Thyroid gland (tissue), 4 donors: Measurements from ENCODE around the gene CKAP5. TPM values are rescaled to one million over a fixed set of nuclear protein-coding genes. Genes with fewer than 3 reads are reported as not detected.

Experiments
- DNase-seq, 2 donors: peaks; one replicate each; pipeline ENCODE4 v3.0.0-alpha.2; 2019
- H3K27ac ChIP-seq, 3 donors: fragments of 200-600 bp; sonication (generic); 1 replicate in 2 of 3; 2 replicates in 1 of 3; pipeline ENCODE4 v1.5.1; 2016 to 2019; ENCODE audit warnings: mild to moderate bottlenecking in 1 of 3, moderate library complexity in 1 of 3
- H3K27me3 ChIP-seq: fragments of 200-600 bp; sonication (generic); one replicate; pipeline ENCODE4 v1.5.1; 2019
- H3K36me3 ChIP-seq, 2 donors: fragments of 200-600 bp; sonication (generic); one replicate each; pipeline ENCODE4 v1.5.1; 2016 to 2019
- H3K4me1 ChIP-seq, 2 donors: fragments of 200-600 bp; sonication (generic); one replicate each; pipeline ENCODE4 v1.5.1; 2017 to 2019
- H3K4me3 ChIP-seq, 3 donors: fragments of 200-600 bp; sonication (generic); replicated peaks in 1 of 3; 1 replicate in 2 of 3; 2 replicates in 1 of 3; pipeline ENCODE4 v1.5.1; 2016; ENCODE audit warnings: mild to moderate bottlenecking in 1 of 3
- H3K9me3 ChIP-seq: fragments of 200-600 bp; sonication (generic); one replicate; pipeline ENCODE4 v1.5.1; 2017
- POLR2A ChIP-seq, 2 donors: fragments of 450-650 bp; IDR thresholded peaks; one replicate each; pipeline ENCODE4 v1.6.1; 2017; ENCODE audit warnings: antibody characterized with exemption in 2 of 2, mild to moderate bottlenecking in 2 of 2, moderate library complexity in 1 of 2
- WGBS, 2 donors: methylation state at CpG; one replicate each; pipeline ENCODE4 v1.1.5; 2017; 5-methylcytosine and 5-hydroxymethylcytosine counted together
- intact Hi-C: fragments of 100-400 bp; cut with DNase I; formaldehyde crosslinking; loops from one replicate; pipeline ENCODE4 v1.15.1; 2023
- total RNA-seq, 4 donors: library from RNA; depleted of rRNA; stranded (reverse); fragments of >200 nt; gene quantifications; one replicate each; pipeline ENCODE4 v1.2.3, GENCODE V29; 2016
- TF ChIP-seq, protein P1 (sequence below), 6 experiments: fragments of 200-600 bp in 3 of 6; fragments of 450-650 bp in 3 of 6; sonication (generic) in 3 of 6; IDR thresholded peaks; one replicate each; pipeline ENCODE4 v1.5.1; 2016 to 2019; ENCODE audit warnings: antibody characterized with exemption in 6 of 6, mild to moderate bottlenecking in 2 of 6, inconsistent platforms in 1 of 6, moderate library complexity in 1 of 6

CKAP5 gene
- total RNA-seq, 4 donors from 2014 or later, result 25.3 to 30.1 (median 26.8) TPM

GRCh38 chr11:46856605-46857343, 10.7 kb upstream of the CKAP5 start:
- Histone ChIP-seq H3K36me3 (no peaks in the 10 kb centered on the region), H3K27me3 (no peaks in the 10 kb centered on the region), H3K4me3 (no peak overlapping the region), H3K9me3 (no peaks in the 10 kb centered on the region), H3K27ac (no peak overlapping the region), H3K4me1 (no peaks in the 10 kb centered on the region)
- TF ChIP-seq, protein P1, sequence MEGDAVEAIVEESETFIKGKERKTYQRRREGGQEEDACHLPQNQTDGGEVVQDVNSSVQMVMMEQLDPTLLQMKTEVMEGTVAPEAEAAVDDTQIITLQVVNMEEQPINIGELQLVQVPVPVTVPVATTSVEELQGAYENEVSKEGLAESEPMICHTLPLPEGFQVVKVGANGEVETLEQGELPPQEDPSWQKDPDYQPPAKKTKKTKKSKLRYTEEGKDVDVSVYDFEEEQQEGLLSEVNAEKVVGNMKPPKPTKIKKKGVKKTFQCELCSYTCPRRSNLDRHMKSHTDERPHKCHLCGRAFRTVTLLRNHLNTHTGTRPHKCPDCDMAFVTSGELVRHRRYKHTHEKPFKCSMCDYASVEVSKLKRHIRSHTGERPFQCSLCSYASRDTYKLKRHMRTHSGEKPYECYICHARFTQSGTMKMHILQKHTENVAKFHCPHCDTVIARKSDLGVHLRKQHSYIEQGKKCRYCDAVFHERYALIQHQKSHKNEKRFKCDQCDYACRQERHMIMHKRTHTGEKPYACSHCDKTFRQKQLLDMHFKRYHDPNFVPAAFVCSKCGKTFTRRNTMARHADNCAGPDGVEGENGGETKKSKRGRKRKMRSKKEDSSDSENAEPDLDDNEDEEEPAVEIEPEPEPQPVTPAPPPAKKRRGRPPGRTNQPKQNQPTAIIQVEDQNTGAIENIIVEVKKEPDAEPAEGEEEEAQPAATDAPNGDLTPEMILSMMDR (IDR thresholded peaks at IDR 0.05), result no peak
- TF ChIP-seq POLR2A (IDR thresholded peaks at IDR 0.05), result no peak
- intact Hi-C loops, result no loop called here
- DNase-seq, result no peak
- WGBS, 2 donors, result 70 to 71% methylated on average over 5 of the region's 5 CpGs

DNA sequence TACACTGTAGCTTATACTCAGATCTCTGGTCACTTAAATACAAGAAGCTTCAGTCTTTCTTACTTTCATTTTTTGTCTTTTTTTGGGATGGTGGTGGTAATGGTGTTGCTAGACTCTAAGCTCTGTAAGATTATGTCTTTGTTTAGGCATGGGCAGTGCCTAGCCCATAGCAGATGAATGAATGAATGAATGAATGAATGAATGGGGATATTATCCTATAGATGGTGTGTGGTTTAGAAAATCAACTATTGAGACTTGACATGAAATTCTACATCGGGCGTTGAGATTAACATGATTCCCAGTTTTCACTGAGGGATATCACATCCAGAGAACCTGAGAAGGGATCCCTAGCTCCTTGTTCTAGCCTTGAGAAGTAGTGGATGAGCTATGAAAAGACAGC, 9.8 kb upstream of the CKAP5 start:
- no peak overlapping the region for H3K4me3 ChIP-seq
- no peak overlapping the region for H3K27ac ChIP-seq
- no peaks in the 10 kb centered on the region for H3K36me3 ChIP-seq
- DNase-seq, result no peak
- no peaks in the 10 kb centered on the region for H3K9me3 ChIP-seq
- no peaks in the 10 kb centered on the region for H3K4me1 ChIP-seq
- H3K27me3 ChIP-seq, result no peaks in the 10 kb centered on the region
- TF ChIP-seq, protein P1 (IDR thresholded peaks at IDR 0.05), result no peak
- no peak for TF ChIP-seq POLR2A (IDR thresholded peaks at IDR 0.05)
- 97 to 98% methylated on average over 2 of the region's 2 CpGs for WGBS, 2 donors
- intact Hi-C loops, result no loop called here

GRCh38 chr11:46855167-46855566, 9.1 kb upstream of the CKAP5 start:
- no peak for TF ChIP-seq POLR2A (IDR thresholded peaks at IDR 0.05)
- WGBS, 2 donors, result 92 to 95% methylated on average over 3 of the region's 3 CpGs

DNA sequence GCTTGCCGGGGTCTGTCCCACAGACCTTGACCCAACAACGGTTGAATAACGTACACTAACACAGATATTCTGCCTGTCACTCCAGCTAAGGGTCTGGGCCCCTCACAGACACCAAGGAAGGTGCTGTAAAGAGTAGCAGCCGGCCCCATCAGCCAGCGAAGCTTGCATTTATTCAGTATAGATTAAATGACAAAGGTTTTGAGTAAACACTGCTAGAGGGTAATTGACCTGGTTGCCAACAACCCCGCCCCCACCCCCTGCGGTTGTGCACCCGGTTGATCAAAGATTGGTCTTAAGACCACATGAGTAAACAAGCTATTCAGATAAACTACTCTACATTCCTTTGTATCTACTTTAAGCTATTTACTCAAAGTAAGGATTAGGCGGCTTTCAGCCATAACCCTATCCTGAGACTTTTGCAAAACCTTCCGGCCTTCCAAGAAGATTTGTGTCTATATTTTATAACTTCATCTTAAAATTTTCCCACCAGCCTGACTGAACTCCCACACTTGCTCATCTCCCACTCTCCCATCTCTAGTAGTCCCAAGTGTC, 4.8 kb upstream of the CKAP5 start:
- Histone ChIP-seq H3K4me1 (peaks cover 0 to 5% of the 10 kb centered on the region in 2 donors), H3K9me3 (no peaks in the 10 kb centered on the region), H3K27ac (no peak overlapping the region), H3K4me3 (no peak overlapping the region), H3K36me3 (no peaks in the 10 kb centered on the region), H3K27me3 (no peaks in the 10 kb centered on the region)
- no peak for TF ChIP-seq POLR2A (IDR thresholded peaks at IDR 0.05)
- DNase-seq, result no peak
- intact Hi-C loops, result no loop called here
- WGBS, 2 donors, result 66 to 68% methylated on average over 10 of the region's 10 CpGs

More at GRCh38 chr11:46855167-46855566, 9.1 kb upstream of the CKAP5 start:
- Histone ChIP-seq H3K4me1 (no peaks in the 10 kb centered on the region), H3K4me3 (no peak overlapping the region), H3K27me3 (no peaks in the 10 kb centered on the region), H3K9me3 (no peaks in the 10 kb centered on the region), H3K36me3 (no peaks in the 10 kb centered on the region), H3K27ac (no peak overlapping the region)
- intact Hi-C loops, result no loop called here
- no peak for DNase-seq

GRCh38 chr11:46849631-46850030, 3.6 kb upstream of the CKAP5 start:
- no peak for TF ChIP-seq POLR2A (IDR thresholded peaks at IDR 0.05)
- TF ChIP-seq, protein P1 (IDR thresholded peaks at IDR 0.05), result no peak
- Histone ChIP-seq H3K36me3 (no peaks in the 10 kb centered on the region), H3K27ac (no peak overlapping the region), H3K9me3 (no peaks in the 10 kb centered on the region), H3K4me3 (no peak overlapping the region), H3K27me3 (no peaks in the 10 kb centered on the region), H3K4me1 (peaks cover 5 to 7% of the 10 kb centered on the region in 2 donors)
- WGBS, 2 donors, result 93 to 94% methylated on average over 1 of the region's 1 CpG
- intact Hi-C loops, result no loop called here
- no peak for DNase-seq

DNA sequence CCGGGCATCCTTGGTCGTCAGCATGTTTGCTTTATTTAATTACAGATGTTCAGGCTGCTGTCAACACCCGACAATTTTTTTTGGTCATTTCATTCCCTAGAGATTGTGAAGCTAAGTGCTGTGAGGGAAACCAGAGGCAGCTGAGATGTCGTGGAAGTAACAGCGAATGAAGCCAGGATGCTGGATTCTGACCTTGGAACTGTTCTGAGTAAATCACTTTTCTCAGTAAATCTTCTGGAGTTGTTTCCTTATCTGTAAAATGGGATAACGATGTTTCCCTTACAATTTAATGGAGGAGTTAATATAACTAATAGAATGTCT, 390 bp upstream of the CKAP5 start:
- H3K4me3 ChIP-seq, result peak overlapping the region; percentile 49 to 98 (median 83)
- DNase-seq, result no peak
- TF ChIP-seq POLR2A (IDR thresholded peaks at IDR 0.05), result no peak
- TF ChIP-seq, protein P1 (IDR thresholded peaks at IDR 0.05), result no peak
- H3K9me3 ChIP-seq, result no peaks in the 10 kb centered on the region
- H3K27me3 ChIP-seq, result no peaks in the 10 kb centered on the region
- H3K27ac ChIP-seq, result no peak overlapping the region
- peaks cover 5 to 11% of the 10 kb centered on the region in 2 donors for H3K4me1 ChIP-seq
- intact Hi-C loops, result no loop called here
- WGBS, 2 donors, result 12 to 15% methylated on average over 6 of the region's 6 CpGs
- no peaks in the 10 kb centered on the region for H3K36me3 ChIP-seq
